ENCODE data around the gene DOC2B. TPM values are rescaled to one million over a fixed set of nuclear protein-coding genes. Genes with fewer than 3 reads are reported as not detected.

DOC2B gene
- total RNA-seq, 1 donor from 2014 or later, result 59.6 TPM

DNA sequence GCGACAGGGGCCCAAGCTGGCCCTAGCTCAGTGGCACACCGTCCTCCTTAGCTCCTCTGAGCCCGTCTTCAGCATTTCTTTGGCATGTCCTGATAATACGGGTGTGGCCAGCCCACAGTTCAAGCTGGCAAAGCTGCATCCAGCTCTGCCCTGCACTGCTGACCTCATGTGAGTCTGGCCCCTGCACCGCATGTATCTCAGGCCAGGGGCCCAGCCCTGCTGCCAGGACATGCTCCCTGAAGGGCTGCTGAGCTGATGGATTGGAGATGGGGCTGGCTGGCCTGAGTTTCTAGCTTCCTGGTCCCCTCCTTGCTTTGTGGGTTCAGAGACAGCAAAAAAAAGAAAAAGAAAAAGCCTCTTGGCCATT, 2.4 kb downstream of the DOC2B start:
- peaks cover 43% of the 10 kb centered on the region for H3K27me3 Mint-ChIP-seq (ENCODE audit: low read depth)
- peaks cover 8% of the 10 kb centered on the region for H3K36me3 Mint-ChIP-seq
- H3K4me3 Mint-ChIP-seq, result peak overlapping the region; percentile 69
- H3K27ac Mint-ChIP-seq, result no peak overlapping the region
- no peak for TF ChIP-seq CTCF (IDR thresholded peaks at IDR 0.05; ENCODE audit: unreplicated experiment)
- H3K4me1 Mint-ChIP-seq, result peaks cover 29% of the 10 kb centered on the region
- no peak for DNase-seq (ENCODE audit: low spot score in 2 of 2, unreplicated experiment in 2 of 2)
- no peaks in the 10 kb centered on the region for H3K9me3 Mint-ChIP-seq

DNA sequence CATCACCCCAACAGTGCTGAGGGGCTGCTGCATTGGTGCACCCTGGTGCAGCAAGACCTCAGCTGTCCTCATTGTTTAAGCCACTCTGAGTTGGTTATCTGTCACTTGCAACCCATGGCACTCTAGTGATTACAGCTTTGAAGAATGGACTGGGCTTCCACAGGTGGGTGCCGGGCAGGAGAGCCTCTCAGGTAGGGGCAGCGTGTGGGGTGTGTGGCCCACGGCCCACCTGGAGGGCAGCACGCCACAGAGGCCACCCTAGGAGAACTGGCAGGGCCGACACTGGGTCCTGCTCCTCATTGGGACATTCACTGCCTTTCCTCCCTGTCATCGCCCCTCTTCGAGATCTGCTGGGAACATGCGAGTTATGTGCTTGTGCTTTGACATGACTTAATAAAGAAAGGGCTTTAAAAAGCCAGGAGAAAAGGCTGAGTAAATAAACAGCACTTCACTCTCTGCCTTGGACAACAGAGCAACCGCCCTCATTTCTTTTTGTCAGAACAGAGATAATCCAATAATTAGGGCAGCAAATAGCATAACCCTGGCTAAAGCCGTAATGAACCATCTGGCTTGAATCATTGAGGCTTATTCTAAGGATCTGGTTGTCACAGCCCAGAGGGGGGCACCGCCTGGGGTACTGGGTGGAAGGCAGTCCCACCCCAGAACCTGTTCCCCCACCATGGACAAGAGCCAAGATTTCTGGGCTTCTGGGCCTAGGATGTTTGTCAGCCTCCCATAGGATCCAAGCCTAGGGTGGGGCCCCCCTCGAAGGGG, 3.0 kb downstream of the DOC2B start:
- Mint-ChIP-seq H3K9me3 (no peaks in the 10 kb centered on the region), H3K36me3 (peaks cover 8% of the 10 kb centered on the region), H3K27me3 (ENCODE audit: low read depth) (peaks cover 37% of the 10 kb centered on the region), H3K4me1 (peaks cover 29% of the 10 kb centered on the region), H3K27ac (no peak overlapping the region), H3K4me3 (peak overlapping the region; percentile 69)
- no peak for TF ChIP-seq CTCF (IDR thresholded peaks at IDR 0.05; ENCODE audit: unreplicated experiment)
- no peak for DNase-seq (ENCODE audit: low spot score in 2 of 2, unreplicated experiment in 2 of 2)

GRCh38 chr17:177762-178161, 3.7 kb downstream of the DOC2B start:
- Mint-ChIP-seq H3K36me3 (peaks cover 8% of the 10 kb centered on the region), H3K27me3 (ENCODE audit: low read depth) (peaks cover 30% of the 10 kb centered on the region), H3K27ac (no peak overlapping the region), H3K4me1 (peaks cover 27% of the 10 kb centered on the region), H3K9me3 (no peaks in the 10 kb centered on the region), H3K4me3 (no peak overlapping the region)
- no peak for DNase-seq (ENCODE audit: low spot score in 2 of 2, unreplicated experiment in 2 of 2)
- no peak for TF ChIP-seq CTCF (IDR thresholded peaks at IDR 0.05; ENCODE audit: unreplicated experiment)

DNA sequence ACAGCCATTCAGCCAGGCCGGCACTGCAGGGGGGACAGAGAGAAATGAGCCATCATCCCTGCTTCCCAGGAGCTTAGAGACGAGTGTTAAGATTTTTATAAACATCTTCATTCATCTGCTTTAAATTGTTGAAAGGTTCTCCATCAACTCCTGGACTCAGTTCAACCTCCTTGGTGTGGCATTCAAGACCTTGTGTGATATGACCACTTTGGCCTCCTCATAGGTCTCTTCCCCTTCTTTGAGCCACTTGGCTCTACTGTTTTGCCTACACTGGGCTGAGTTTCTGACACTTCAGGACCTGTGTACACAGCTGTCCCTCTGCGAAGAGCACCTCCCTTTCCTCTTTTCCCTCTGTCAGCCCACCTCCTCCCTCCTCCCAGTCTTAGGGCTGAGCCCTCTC, 4.3 kb downstream of the DOC2B start:
- no peak overlapping the region for H3K4me3 Mint-ChIP-seq
- H3K27ac Mint-ChIP-seq, result no peak overlapping the region
- no peak for TF ChIP-seq CTCF (IDR thresholded peaks at IDR 0.05; ENCODE audit: unreplicated experiment)
- H3K4me1 Mint-ChIP-seq, result peaks cover 22% of the 10 kb centered on the region
- H3K36me3 Mint-ChIP-seq, result peaks cover 8% of the 10 kb centered on the region
- peaks cover 24% of the 10 kb centered on the region for H3K27me3 Mint-ChIP-seq (ENCODE audit: low read depth)
- no peak for DNase-seq (ENCODE audit: low spot score in 2 of 2, unreplicated experiment in 2 of 2)
- H3K9me3 Mint-ChIP-seq, result no peaks in the 10 kb centered on the region

DNA sequence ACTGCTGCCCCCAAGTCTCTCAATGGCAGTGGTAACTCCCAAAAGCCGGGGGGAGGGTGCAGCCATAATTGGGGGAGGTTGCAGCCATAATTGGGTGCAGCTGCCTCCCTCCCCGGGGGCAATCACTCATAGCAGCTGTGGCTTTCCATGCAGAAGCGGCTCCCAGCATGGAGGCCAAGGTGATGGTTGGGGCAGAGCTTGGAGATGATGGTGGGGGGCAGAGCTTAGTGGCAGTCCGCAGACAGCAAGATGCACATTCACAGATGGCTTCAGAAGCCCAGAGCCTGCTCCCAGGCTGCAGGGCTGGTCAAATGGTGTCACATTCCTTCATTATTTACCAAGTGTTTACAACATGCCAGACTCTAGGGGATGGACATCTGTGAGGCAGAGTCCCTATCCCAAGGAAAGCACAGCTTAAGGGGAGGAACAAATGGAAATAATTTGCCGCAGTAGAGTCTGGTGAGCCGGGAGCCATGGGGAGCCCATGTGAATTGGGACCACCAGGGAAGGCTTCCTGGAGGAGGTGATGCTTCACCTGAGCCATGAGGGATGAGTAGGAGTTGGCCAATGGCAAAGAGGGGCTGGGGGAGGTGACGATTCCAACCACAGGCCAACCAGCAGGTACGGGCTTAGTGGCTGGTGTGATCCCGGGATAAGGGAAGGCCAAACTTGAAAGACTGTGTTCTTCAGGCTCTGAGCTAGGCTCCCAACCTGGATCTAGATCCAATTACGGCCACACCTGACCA, 8.1 kb downstream of the DOC2B start:
- Mint-ChIP-seq H3K36me3 (peaks cover 12% of the 10 kb centered on the region), H3K4me3 (no peak overlapping the region), H3K9me3 (no peaks in the 10 kb centered on the region), H3K27me3 (ENCODE audit: low read depth) (peaks cover 13% of the 10 kb centered on the region), H3K27ac (no peak overlapping the region), H3K4me1 (peaks cover 4% of the 10 kb centered on the region)
- no peak for TF ChIP-seq CTCF (IDR thresholded peaks at IDR 0.05; ENCODE audit: unreplicated experiment)
- DNase-seq (ENCODE audit: low spot score in 2 of 2, unreplicated experiment in 2 of 2), result no peak
